Spleen (tissue), 11 donors: Measurements from ENCODE around the gene TTLL12. TPM values are rescaled to one million over a fixed set of nuclear protein-coding genes. Genes with fewer than 3 reads are reported as not detected.

Experiments
- DNase-seq: peaks from one replicate; pipeline ENCODE4 v3.0.0-alpha.2; 2020
- H3K27ac ChIP-seq, 8 donors: fragments of 200-600 bp; sonication (generic) in 7 of 8; 1 replicate in 4 of 8; 2 replicates in 4 of 8; pipeline versions ENCODE4 v1.5.0 to v1.8.0; 2016 to 2021; ENCODE audit warnings: inconsistent platforms in 4 of 8, mild to moderate bottlenecking in 4 of 8, moderate library complexity in 1 of 8
- H3K27me3 ChIP-seq, 7 donors: fragments of 200-600 bp; sonication (generic) in 6 of 7; replicated peaks in 1 of 7; 1 replicate in 4 of 7; 2 replicates in 3 of 7; pipeline versions ENCODE4 v1.5.0 to v1.8.0; 2016 to 2021; ENCODE audit warnings: inconsistent platforms in 3 of 7, mild to moderate bottlenecking in 1 of 7
- H3K36me3 ChIP-seq, 6 donors: fragments of 200-600 bp; sonication (generic) in 5 of 6; 1 replicate in 4 of 6; 2 replicates in 2 of 6; pipeline versions ENCODE4 v1.5.0 to v1.8.0; 2016 to 2021; ENCODE audit warnings: inconsistent platforms in 2 of 6
- H3K4me1 ChIP-seq, 6 donors: fragments of 200-600 bp; sonication (generic) in 5 of 6; 1 replicate in 3 of 6; 2 replicates in 3 of 6; pipeline versions ENCODE4 v1.5.0 to v1.8.0; 2016 to 2021; ENCODE audit warnings: inconsistent platforms in 3 of 6
- H3K4me3 ChIP-seq, 8 donors: fragments of 200-600 bp; sonication (generic) in 7 of 8; 1 replicate in 4 of 8; 2 replicates in 4 of 8; pipeline versions ENCODE4 v1.5.0 to v1.8.0; 2016 to 2021; ENCODE audit warnings: inconsistent platforms in 4 of 8, mild to moderate bottlenecking in 4 of 8, moderate library complexity in 2 of 8
- H3K9me3 ChIP-seq, 8 donors: fragments of 200-600 bp; sonication (generic) in 7 of 8; 1 replicate in 4 of 8; 2 replicates in 4 of 8; pipeline versions ENCODE4 v1.5.0 to v1.8.0; 2016 to 2021; ENCODE audit warnings: inconsistent platforms in 4 of 8
- POLR2A ChIP-seq, 3 donors: fragments of 450-650 bp; IDR thresholded peaks; one replicate each; pipeline ENCODE4 v1.5.1; 2017; ENCODE audit warnings: antibody characterized with exemption in 3 of 3, mild to moderate bottlenecking in 1 of 3
- POLR2AphosphoS5 ChIP-seq, 3 donors: sonication (generic); formaldehyde crosslinking; IDR thresholded peaks; one replicate each; pipeline ENCODE4 v1.5.1; 2017; ENCODE audit warnings: antibody characterized with exemption in 3 of 3
- WGBS, 5 donors: extraction: QIAGEN DNeasy Blood & Tissue Kit in 3 of 5; methylation state at CpG; one replicate each; pipeline versions ENCODE4 v1.1.5 to v1.1.7; 2013 to 2018; 5-methylcytosine and 5-hydroxymethylcytosine counted together
- intact Hi-C: fragments of 100-400 bp; cut with DNase I; formaldehyde crosslinking; loops from one replicate; pipeline ENCODE4 v1.15.0; 2023; ENCODE audit warnings: low total_unique reads
- polyA plus RNA-seq, 3 donors: library from polyadenylated mRNA; stranded (reverse); fragments of 200-250 nt; gene quantifications; one replicate each; pipeline ENCODE4 v1.2.1, GENCODE V29; 2013
- total RNA-seq, 7 donors: library from RNA; depleted of rRNA in 3 of 7; stranded (reverse); fragments of >200 nt in 3 of 7; fragmentation: NEBNext Ultra II Directional in 4 of 7; extraction: Animal tissue kit (Norgen Biotek cat#: 25700) in 4 of 7; gene quantifications; one replicate each; pipeline versions ENCODE4 v1.1.0 to v1.2.1, GENCODE V29; 2016 to 2021
- TF ChIP-seq, protein P1 (sequence below), 11 experiments: fragments of 200-600 bp in 7 of 11; fragments of 450-650 bp in 4 of 11; sonication (generic) in 4 of 11; IDR thresholded peaks in 8 of 11; conservative IDR thresholded peaks in 3 of 11; 1 replicate in 7 of 11; 2 replicates in 4 of 11; pipeline versions ENCODE4 v1.4.0 to v1.8.0; 2016 to 2021; ENCODE audit warnings: antibody characterized with exemption in 11 of 11, inconsistent platforms in 4 of 11, mild to moderate bottlenecking in 1 of 11
- donor health status: healthy with polysubstance abuse.
- donor health status: DM: no; HTN: no; CAD: no; lungs with moderate emphysema.
- donor health status: DM: no; HTN: no; CAD: no.
- donor health status: Bipolar disorder and iron deficiency.
- donor health status: healthy.
- donor health status: DM: no; HTN: no; CAD: no.
- donor health status: DM: yes; HTN: yes; CAD: no.

TTLL12 gene
- total and polyA plus RNA-seq, 10 donors = 8.7 to 21.6 (median 18.2) TPM

DNA sequence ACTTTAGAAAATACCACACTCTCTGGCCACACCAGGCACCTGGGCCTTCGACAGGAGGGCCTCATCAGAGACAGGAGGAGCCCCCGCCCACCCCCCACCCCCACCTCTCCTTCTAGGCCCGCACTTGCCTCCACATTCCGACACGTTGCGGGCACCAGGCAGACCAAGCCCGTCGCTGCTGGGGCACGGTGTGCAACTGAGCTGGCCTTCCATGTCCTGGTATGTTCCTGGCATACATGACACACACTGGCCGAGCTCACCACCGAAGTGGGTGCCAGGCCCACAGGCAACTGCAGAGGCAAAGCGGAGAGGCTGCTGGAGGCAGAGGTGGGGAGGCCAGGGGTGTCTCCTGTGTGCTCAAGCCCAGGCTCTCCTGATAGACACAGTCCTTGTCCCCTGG, 27.0 kb upstream of the TTLL12 start:
- no peaks in the 10 kb centered on the region for H3K4me1 ChIP-seq
- no peaks in the 10 kb centered on the region for H3K9me3 ChIP-seq
- H3K27ac ChIP-seq = no peak overlapping the region
- intact Hi-C loops = no loop called here
- TF ChIP-seq, protein P1, sequence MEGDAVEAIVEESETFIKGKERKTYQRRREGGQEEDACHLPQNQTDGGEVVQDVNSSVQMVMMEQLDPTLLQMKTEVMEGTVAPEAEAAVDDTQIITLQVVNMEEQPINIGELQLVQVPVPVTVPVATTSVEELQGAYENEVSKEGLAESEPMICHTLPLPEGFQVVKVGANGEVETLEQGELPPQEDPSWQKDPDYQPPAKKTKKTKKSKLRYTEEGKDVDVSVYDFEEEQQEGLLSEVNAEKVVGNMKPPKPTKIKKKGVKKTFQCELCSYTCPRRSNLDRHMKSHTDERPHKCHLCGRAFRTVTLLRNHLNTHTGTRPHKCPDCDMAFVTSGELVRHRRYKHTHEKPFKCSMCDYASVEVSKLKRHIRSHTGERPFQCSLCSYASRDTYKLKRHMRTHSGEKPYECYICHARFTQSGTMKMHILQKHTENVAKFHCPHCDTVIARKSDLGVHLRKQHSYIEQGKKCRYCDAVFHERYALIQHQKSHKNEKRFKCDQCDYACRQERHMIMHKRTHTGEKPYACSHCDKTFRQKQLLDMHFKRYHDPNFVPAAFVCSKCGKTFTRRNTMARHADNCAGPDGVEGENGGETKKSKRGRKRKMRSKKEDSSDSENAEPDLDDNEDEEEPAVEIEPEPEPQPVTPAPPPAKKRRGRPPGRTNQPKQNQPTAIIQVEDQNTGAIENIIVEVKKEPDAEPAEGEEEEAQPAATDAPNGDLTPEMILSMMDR (IDR thresholded peaks at IDR 0.05 in 8 of 11, conservative IDR thresholded peaks at IDR 0.05 in 3 of 11) = no peak
- TF ChIP-seq POLR2AphosphoS5 (IDR thresholded peaks at IDR 0.05) (no peak), POLR2A (IDR thresholded peaks at IDR 0.05) (no peak)
- DNase-seq = no peak
- no peak overlapping the region for H3K4me3 ChIP-seq
- no peaks in the 10 kb centered on the region for H3K27me3 ChIP-seq
- 88 to 96% (median 91%) methylated on average over 9 to 12 of the region's 12 CpGs for WGBS, 5 donors
- peaks cover 0 to 15% (median 0%) of the 10 kb centered on the region in 6 donors for H3K36me3 ChIP-seq

DNA sequence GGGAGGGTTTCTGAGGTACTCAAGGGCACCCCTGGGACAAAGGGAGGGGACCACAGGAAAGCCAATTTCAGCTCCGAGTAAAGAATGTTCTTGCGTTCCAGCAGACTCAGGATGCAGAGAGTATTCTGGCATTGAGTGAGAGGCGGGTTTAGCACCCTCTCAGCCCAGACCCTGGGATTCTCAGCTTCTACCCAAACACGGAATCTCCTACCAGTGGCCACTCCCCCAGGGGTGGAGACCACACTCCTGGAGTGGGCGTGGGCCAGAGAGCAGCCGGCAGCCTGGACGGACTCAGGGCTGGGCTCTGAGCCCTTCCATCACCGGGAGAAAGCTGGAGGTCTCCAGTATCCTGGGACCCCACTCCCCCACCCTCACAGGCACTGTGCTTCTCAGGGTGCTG, 26.1 kb upstream of the TTLL12 start:
- intact Hi-C loops = no loop called here
- 54 to 71% (median 61%) methylated on average over 5 to 8 of the region's 8 CpGs for WGBS, 5 donors
- TF ChIP-seq POLR2AphosphoS5 (IDR thresholded peaks at IDR 0.05) (no peak), POLR2A (IDR thresholded peaks at IDR 0.05) (no peak)
- TF ChIP-seq, protein P1 (IDR thresholded peaks at IDR 0.05 in 8 of 11, conservative IDR thresholded peaks at IDR 0.05 in 3 of 11) = no peak
- Histone ChIP-seq H3K27ac (no peak overlapping the region), H3K9me3 (no peaks in the 10 kb centered on the region), H3K36me3 (peaks cover 0 to 18% (median 0%) of the 10 kb centered on the region in 6 donors), H3K4me1 (no peaks in the 10 kb centered on the region), H3K4me3 (no peak overlapping the region), H3K27me3 (no peaks in the 10 kb centered on the region)
- no peak for DNase-seq

DNA sequence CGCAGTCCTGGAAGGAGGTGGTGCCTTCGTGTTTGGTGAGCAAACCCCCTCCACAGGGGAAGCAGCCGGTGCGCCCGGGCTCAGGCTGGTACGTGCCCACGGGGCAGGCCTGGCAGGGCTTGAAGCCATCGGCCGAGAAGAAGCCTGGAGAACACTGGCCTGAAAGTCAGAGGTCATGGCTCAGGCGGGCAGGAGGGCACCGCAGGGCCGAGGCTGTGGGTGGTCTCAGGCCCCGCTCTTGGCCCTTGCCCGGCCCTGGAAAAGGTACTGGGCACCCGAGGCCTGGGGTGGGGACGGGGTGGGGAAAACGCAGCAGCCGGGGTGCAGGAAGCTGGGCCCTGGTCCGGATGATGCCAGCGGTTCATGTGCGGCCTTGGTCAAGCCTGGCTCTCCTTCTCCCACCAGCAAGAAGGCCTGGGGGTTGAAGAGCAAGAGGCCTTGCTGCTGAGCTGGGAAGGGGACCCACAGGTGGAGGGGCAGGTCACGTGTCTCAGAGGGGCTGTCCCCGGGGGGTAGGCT, 25.6 kb upstream of the TTLL12 start:
- no peaks in the 10 kb centered on the region for H3K9me3 ChIP-seq
- no peak for DNase-seq
- WGBS, 5 donors = 86 to 91% (median 88%) methylated on average over 23 of the region's 23 CpGs
- H3K27me3 ChIP-seq = no peaks in the 10 kb centered on the region
- H3K36me3 ChIP-seq = peaks cover 0 to 18% (median 0%) of the 10 kb centered on the region in 6 donors
- no peaks in the 10 kb centered on the region for H3K4me1 ChIP-seq
- TF ChIP-seq POLR2AphosphoS5 (IDR thresholded peaks at IDR 0.05) = no peak
- TF ChIP-seq POLR2A (IDR thresholded peaks at IDR 0.05) = no peak
- TF ChIP-seq, protein P1 (IDR thresholded peaks at IDR 0.05 in 8 of 11, conservative IDR thresholded peaks at IDR 0.05 in 3 of 11) = no peak
- intact Hi-C loops = no loop called here
- H3K4me3 ChIP-seq = no peak overlapping the region
- H3K27ac ChIP-seq = no peak overlapping the region

DNA sequence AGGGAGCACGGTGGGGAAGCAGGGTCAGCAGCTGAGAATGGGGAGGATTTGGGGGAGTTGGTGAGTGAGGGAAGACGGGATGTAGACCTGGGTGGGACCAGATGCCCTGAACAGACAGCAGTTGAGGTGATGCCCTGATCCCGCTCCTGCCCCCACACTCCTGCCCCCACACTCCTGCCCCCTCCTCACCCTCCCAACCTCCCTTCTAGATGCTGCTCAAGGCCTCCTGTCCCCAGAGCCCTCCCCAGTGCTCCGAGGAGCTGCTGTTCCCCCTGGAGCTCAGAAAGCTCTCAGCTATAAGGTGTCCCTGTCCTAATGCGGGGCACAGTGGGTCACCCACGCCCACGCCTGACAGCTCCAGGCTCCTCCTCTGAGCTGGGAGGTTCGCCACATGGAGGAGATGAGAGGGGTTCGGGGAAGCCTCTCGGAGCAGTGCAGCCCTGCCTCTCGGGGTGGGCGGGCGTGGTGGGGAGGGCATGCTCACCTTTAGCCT, 25.1 kb upstream of the TTLL12 start:
- Histone ChIP-seq H3K4me3 (no peak overlapping the region), H3K36me3 (peaks cover 0 to 22% (median 0%) of the 10 kb centered on the region in 6 donors), H3K9me3 (no peaks in the 10 kb centered on the region), H3K27me3 (no peaks in the 10 kb centered on the region), H3K27ac (no peak overlapping the region), H3K4me1 (peaks cover 0 to 5% (median 0%) of the 10 kb centered on the region in 6 donors)
- 83 to 93% (median 90%) methylated on average over 12 to 13 of the region's 13 CpGs for WGBS, 5 donors
- intact Hi-C loops = no loop called here
- no peak for DNase-seq
- TF ChIP-seq, protein P1 (IDR thresholded peaks at IDR 0.05 in 8 of 11, conservative IDR thresholded peaks at IDR 0.05 in 3 of 11) = no peak
- TF ChIP-seq POLR2A (IDR thresholded peaks at IDR 0.05) (no peak), POLR2AphosphoS5 (IDR thresholded peaks at IDR 0.05) (no peak)
